NCI-H748 (cell line): Measurements from ENCODE around the gene TSTD2.
"Not testable (repeated sequence)": the region's sequence is repeated elsewhere in the genome, so short reads cannot be mapped to it uniquely, and the experiment has no call there.

ENCODE experiments used
- DNase-seq: peaks from one replicate; lab custom pipeline; 2025; ENCODE audit not compliant: unreplicated experiment; lab: John Stamatoyannopoulos, UW

Gene TSTD2

GRCh38 chr9:97593960-97594359 is 39.2 kb downstream of the TSTD2 start:
- no peak for DNase-seq

- no peak for DNase-seq
Measured at GRCh38 chr9:97592126-97592525, 41.0 kb downstream of the TSTD2 start.

- no peak for DNase-seq
Measured at GRCh38 chr9:97591535-97591934, 41.6 kb downstream of the TSTD2 start.

GRCh38 chr9:97586909-97587308 is 46.3 kb downstream of the TSTD2 start:
- not testable (repeated sequence) for DNase-seq

- DNase-seq: not testable (repeated sequence)
Measured at GRCh38 chr9:97584778-97585177, 48.4 kb downstream of the TSTD2 start.

- not testable (repeated sequence) for DNase-seq
Measured at GRCh38 chr9:97581590-97581989, 51.6 kb downstream of the TSTD2 start.

- DNase-seq: no peak
Measured at GRCh38 chr9:97579914-97580313, 53.3 kb downstream of the TSTD2 start.

GRCh38 chr9:97578846-97579245 is 54.3 kb downstream of the TSTD2 start:
- no peak for DNase-seq

GRCh38 chr9:97577051-97577450 is 56.1 kb downstream of the TSTD2 start:
- no peak for DNase-seq

- no peak for DNase-seq
Measured at GRCh38 chr9:97575673-97576200, 57.4 kb downstream of the TSTD2 start.

- not testable (repeated sequence) for DNase-seq
Measured at GRCh38 chr9:97574921-97575672, 58.1 kb downstream of the TSTD2 start.

GRCh38 chr9:97574101-97574571 is 59.0 kb downstream of the TSTD2 start:
- not testable (repeated sequence) for DNase-seq

GRCh38 chr9:97573482-97574073 is 59.6 kb downstream of the TSTD2 start:
- DNase-seq: no peak

GRCh38 chr9:97572892-97573365 is 60.2 kb downstream of the TSTD2 start:
- DNase-seq: no peak

- no peak for DNase-seq
Measured at GRCh38 chr9:97572196-97572891, 60.8 kb downstream of the TSTD2 start.

- no peak for DNase-seq
Measured at GRCh38 chr9:97571664-97572063, 61.5 kb downstream of the TSTD2 start.

GRCh38 chr9:97570899-97571298 is 62.3 kb downstream of the TSTD2 start:
- no peak for DNase-seq

- DNase-seq: no peak
Measured at GRCh38 chr9:97568461-97569275, 64.5 kb downstream of the TSTD2 start.

- no peak for DNase-seq
Measured at GRCh38 chr9:97567894-97568202, 65.3 kb downstream of the TSTD2 start.

GRCh38 chr9:97567182-97567893 is 65.8 kb downstream of the TSTD2 start:
- no peak for DNase-seq
